ENCODE data around the gene C4orf17. TPM values are rescaled to one million over a fixed set of nuclear protein-coding genes. Genes with fewer than 3 reads are reported as not detected.
"Not testable (repeated sequence)": the region's sequence is repeated elsewhere in the genome, so short reads cannot be mapped to it uniquely, and the experiment has no call there.

The C4orf17 gene
- polyA plus RNA-seq, 1 experiment, result not detected

GRCh38 chr4:99507349-99507748, 3.5 kb upstream of the C4orf17 start:
- H3K9me3 ChIP-seq (ENCODE audit: control insufficient read depth, insufficient read depth, low read length), result no peaks in the 10 kb centered on the region
- H3K4me3 ChIP-seq (ENCODE audit: low read depth, low read length), result no peak overlapping the region
- H3K27ac ChIP-seq (ENCODE audit: low read depth, low read length), result no peak overlapping the region
- no peak for TF ChIP-seq CTCF (IDR thresholded peaks at IDR 0.05; ENCODE audit: low read depth, low read length)
- ChIA-PET POLR2A (no interaction called here), CTCF (no interaction called here)
- no peaks in the 10 kb centered on the region for H3K27me3 ChIP-seq (ENCODE audit: control insufficient read depth, insufficient read depth, low read length)
- DNase-seq (ENCODE audit: low read depth, low spot score), result no peak

GRCh38 chr4:99507762-99508161, 3.1 kb upstream of the C4orf17 start:
- Histone ChIP-seq H3K27me3 (ENCODE audit: control insufficient read depth, insufficient read depth, low read length) (no peaks in the 10 kb centered on the region), H3K9me3 (ENCODE audit: control insufficient read depth, insufficient read depth, low read length) (no peaks in the 10 kb centered on the region), H3K4me3 (ENCODE audit: low read depth, low read length) (no peak overlapping the region), H3K27ac (ENCODE audit: low read depth, low read length) (no peak overlapping the region)
- ChIA-PET POLR2A (no interaction called here), CTCF (no interaction called here)
- no peak for DNase-seq (ENCODE audit: low read depth, low spot score)
- TF ChIP-seq CTCF (IDR thresholded peaks at IDR 0.05; ENCODE audit: low read depth, low read length), result no peak

- ChIA-PET POLR2A (no interaction called here), CTCF (no interaction called here)
- no peak overlapping the region for H3K27ac ChIP-seq (ENCODE audit: low read depth, low read length)
- DNase-seq (ENCODE audit: low read depth, low spot score), result no peak
- H3K27me3 ChIP-seq (ENCODE audit: control insufficient read depth, insufficient read depth, low read length), result no peaks in the 10 kb centered on the region
- no peak overlapping the region for H3K4me3 ChIP-seq (ENCODE audit: low read depth, low read length)
- H3K9me3 ChIP-seq (ENCODE audit: control insufficient read depth, insufficient read depth, low read length), result no peaks in the 10 kb centered on the region
- TF ChIP-seq CTCF (IDR thresholded peaks at IDR 0.05; ENCODE audit: low read depth, low read length), result no peak
These were observed 7.9 kb downstream of the C4orf17 start for GRCh38 chr4:99518601-99519295.

GRCh38 chr4:99529228-99529627, 18.4 kb downstream of the C4orf17 start:
- no peaks in the 10 kb centered on the region for H3K27me3 ChIP-seq (ENCODE audit: control insufficient read depth, insufficient read depth, low read length)
- no peak overlapping the region for H3K27ac ChIP-seq (ENCODE audit: low read depth, low read length)
- no peak for TF ChIP-seq CTCF (IDR thresholded peaks at IDR 0.05; ENCODE audit: low read depth, low read length)
- no peak for DNase-seq (ENCODE audit: low read depth, low spot score)
- CTCF ChIA-PET, result interaction anchor here (0.6 kb wide), 1 partner anchor 13 kb away, joined by 3 read pairs; no protein-coding TSS in a partner anchor
- POLR2A ChIA-PET, result no interaction called here
- no peak overlapping the region for H3K4me3 ChIP-seq (ENCODE audit: low read depth, low read length)
- no peaks in the 10 kb centered on the region for H3K9me3 ChIP-seq (ENCODE audit: control insufficient read depth, insufficient read depth, low read length)

- H3K9me3 ChIP-seq (ENCODE audit: control insufficient read depth, insufficient read depth, low read length), result no peaks in the 10 kb centered on the region
- no peak overlapping the region for H3K4me3 ChIP-seq (ENCODE audit: low read depth, low read length)
- H3K27me3 ChIP-seq (ENCODE audit: control insufficient read depth, insufficient read depth, low read length), result no peaks in the 10 kb centered on the region
- DNase-seq (ENCODE audit: low read depth, low spot score), result no peak
- CTCF ChIA-PET, result no interaction called here
- POLR2A ChIA-PET, result no interaction called here
- TF ChIP-seq CTCF (IDR thresholded peaks at IDR 0.05; ENCODE audit: low read depth, low read length), result no peak
- H3K27ac ChIP-seq (ENCODE audit: low read depth, low read length), result no peak overlapping the region
These were observed 19.1 kb downstream of the C4orf17 start for GRCh38 chr4:99529956-99530355.

- DNase-seq (ENCODE audit: low read depth, low spot score); H3K4me3 ChIP-seq (ENCODE audit: low read depth, low read length); POLR2A ChIA-PET; H3K9me3 ChIP-seq (ENCODE audit: control insufficient read depth, insufficient read depth, low read length); H3K27ac ChIP-seq (ENCODE audit: low read depth, low read length); H3K27me3 ChIP-seq (ENCODE audit: control insufficient read depth, insufficient read depth, low read length): not testable (repeated sequence)
- CTCF ChIA-PET, result interaction anchor here (0.7 kb wide), 1 partner anchor 323 kb away, joined by 3 read pairs; no protein-coding TSS in a partner anchor
These were observed 23.9 kb downstream of the C4orf17 start for GRCh38 chr4:99534699-99535098.
